Measurements from ENCODE around the gene MOB3C. TPM values are rescaled to one million over a fixed set of nuclear protein-coding genes. Genes with fewer than 3 reads are reported as not detected.

MOB3C gene
- total and polyA plus RNA-seq, 2 of the 4 experiments (the other 2 are of a cell fraction): 7.3 to 9.0 TPM

DNA sequence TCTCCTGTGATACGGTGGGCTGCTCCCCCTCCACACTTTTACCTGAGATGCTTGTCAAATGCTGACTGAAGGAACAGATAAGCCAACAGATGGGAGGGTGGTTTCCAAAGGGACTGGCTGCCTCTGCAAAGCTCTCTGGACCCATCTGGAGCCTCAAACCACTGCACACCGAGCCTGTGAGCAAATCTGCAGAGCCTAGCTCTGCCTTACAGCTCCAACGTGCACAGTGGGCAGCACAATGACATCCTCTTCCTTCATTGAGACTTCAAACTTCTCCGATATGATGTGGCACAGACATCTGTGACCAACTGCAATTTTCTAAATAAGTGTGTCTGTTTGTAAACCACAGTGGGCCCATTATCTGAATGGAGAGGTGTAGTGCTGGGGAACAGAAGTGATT is 38.9 kb downstream of the MOB3C start:
- no peak overlapping the region for H2BK5ac ChIP-seq (ENCODE audit: low read depth, low read length, poor library complexity, severe bottlenecking)
- WGBS, 2 experiments (ENCODE audit: extremely low coverage in 2 of 2, insufficient read length in 1 of 2): 50% methylated on average over 1 of the region's 4 CpGs; no CpG with 5 or more reads in 1 of the 2 experiments
- no peak overlapping the region for H4K8ac ChIP-seq (ENCODE audit: low read depth in 2 of 2, low read length in 2 of 2)
- intact Hi-C loops (cut with micrococcal nuclease) (no loop called here), in situ Hi-C loops (cut with MboI; ENCODE audit: low sequenced_read_pairs) (no loop called here), dilution Hi-C loops (cut with HindIII; ENCODE audit: low sequenced_read_pairs, unreplicated experiment) (no loop called here)
- H4K5ac ChIP-seq (ENCODE audit: low read depth, low read length): no peak overlapping the region
- H3K14ac ChIP-seq (replicated peaks; ENCODE audit: low read depth, low read length): no peak overlapping the region
- ChIA-PET POLR2A (ENCODE audit: unreplicated experiment) (no interaction called here), CTCF (no interaction called here)
- no peak overlapping the region for H3K56ac ChIP-seq (ENCODE audit: extremely low read depth, insufficient read depth, low read length)
- no peak overlapping the region for H2AK5ac ChIP-seq (ENCODE audit: low read depth, low read length)
- peaks cover 11% of the 10 kb centered on the region for H3K9me1 ChIP-seq (ENCODE audit: insufficient read depth, low read length)
- no peaks in the 10 kb centered on the region for H3K9me3 ChIP-seq (ENCODE audit: control insufficient read depth, insufficient read depth, low read length)
- H3K23ac ChIP-seq (ENCODE audit: low read depth, low read length): no peak overlapping the region
- peaks cover 0 to 5% of the 10 kb centered on the region in 2 experiments; a peak in 2 of 4 replicates for H3K79me1 ChIP-seq (ENCODE audit: low read depth in 1 of 2, low read length in 2 of 2)
- no peaks in the 10 kb centered on the region for H3K27me3 ChIP-seq (ENCODE audit: control insufficient read depth, insufficient read depth, low read length)
- H2BK120ac ChIP-seq (ENCODE audit: low read depth, low read length): no peak overlapping the region
- DNase-seq (no peak), ATAC-seq (ENCODE audit: low read depth) (no peak)
- no peak overlapping the region for H2AK9ac ChIP-seq (replicated peaks; ENCODE audit: low read depth, low read length, poor library complexity)
- no peak for TF ChIP-seq MAZ (IDR thresholded peaks at IDR 0.05; ENCODE audit: borderline replicate concordance, low read depth, low read length)
- TF ChIP-seq, protein P1, sequence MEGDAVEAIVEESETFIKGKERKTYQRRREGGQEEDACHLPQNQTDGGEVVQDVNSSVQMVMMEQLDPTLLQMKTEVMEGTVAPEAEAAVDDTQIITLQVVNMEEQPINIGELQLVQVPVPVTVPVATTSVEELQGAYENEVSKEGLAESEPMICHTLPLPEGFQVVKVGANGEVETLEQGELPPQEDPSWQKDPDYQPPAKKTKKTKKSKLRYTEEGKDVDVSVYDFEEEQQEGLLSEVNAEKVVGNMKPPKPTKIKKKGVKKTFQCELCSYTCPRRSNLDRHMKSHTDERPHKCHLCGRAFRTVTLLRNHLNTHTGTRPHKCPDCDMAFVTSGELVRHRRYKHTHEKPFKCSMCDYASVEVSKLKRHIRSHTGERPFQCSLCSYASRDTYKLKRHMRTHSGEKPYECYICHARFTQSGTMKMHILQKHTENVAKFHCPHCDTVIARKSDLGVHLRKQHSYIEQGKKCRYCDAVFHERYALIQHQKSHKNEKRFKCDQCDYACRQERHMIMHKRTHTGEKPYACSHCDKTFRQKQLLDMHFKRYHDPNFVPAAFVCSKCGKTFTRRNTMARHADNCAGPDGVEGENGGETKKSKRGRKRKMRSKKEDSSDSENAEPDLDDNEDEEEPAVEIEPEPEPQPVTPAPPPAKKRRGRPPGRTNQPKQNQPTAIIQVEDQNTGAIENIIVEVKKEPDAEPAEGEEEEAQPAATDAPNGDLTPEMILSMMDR (conservative IDR thresholded peaks at IDR 0.05; ENCODE audit: low read depth, low read length): no peak
- TF ChIP-seq MXI1 (IDR thresholded peaks at IDR 0.05; ENCODE audit: borderline replicate concordance, low read depth, low read length): no peak
- TF ChIP-seq RAD21 (IDR thresholded peaks at IDR 0.05; ENCODE audit: low read length): no peak
- TF ChIP-seq, protein P2, sequence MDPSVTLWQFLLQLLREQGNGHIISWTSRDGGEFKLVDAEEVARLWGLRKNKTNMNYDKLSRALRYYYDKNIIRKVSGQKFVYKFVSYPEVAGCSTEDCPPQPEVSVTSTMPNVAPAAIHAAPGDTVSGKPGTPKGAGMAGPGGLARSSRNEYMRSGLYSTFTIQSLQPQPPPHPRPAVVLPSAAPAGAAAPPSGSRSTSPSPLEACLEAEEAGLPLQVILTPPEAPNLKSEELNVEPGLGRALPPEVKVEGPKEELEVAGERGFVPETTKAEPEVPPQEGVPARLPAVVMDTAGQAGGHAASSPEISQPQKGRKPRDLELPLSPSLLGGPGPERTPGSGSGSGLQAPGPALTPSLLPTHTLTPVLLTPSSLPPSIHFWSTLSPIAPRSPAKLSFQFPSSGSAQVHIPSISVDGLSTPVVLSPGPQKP (IDR thresholded peaks at IDR 0.05; ENCODE audit: borderline replicate concordance, low read depth, low read length): no peak
- TF ChIP-seq POLR2A (IDR thresholded peaks at IDR 0.05; ENCODE audit: low read depth, low read length): no peak
- H2AFZ ChIP-seq (replicated peaks; ENCODE audit: low read length, poor library complexity): no peak overlapping the region
- no peak overlapping the region for H3K9ac ChIP-seq (ENCODE audit: low read depth, low read length)
- no peak overlapping the region for H3K4ac ChIP-seq (ENCODE audit: low read depth, low read length)
- no peak overlapping the region for H4K91ac ChIP-seq (ENCODE audit: insufficient read depth, low read depth, low read length)
- no TSS peak for BruUV-seq (replicated peaks)
- H4K20me1 ChIP-seq (ENCODE audit: insufficient read depth, low read length): no peaks in the 10 kb centered on the region; the same call in 1 of the 2 replicates
- no peak overlapping the region for H3K4me2 ChIP-seq (ENCODE audit: low read depth, low read length)
- H2BK20ac ChIP-seq (ENCODE audit: low read depth, low read length): no peak overlapping the region
- H3K36me3 ChIP-seq (ENCODE audit: control insufficient read depth, insufficient read depth, low read length): peaks cover 48% of the 10 kb centered on the region
- H3K4me3 ChIP-seq (ENCODE audit: insufficient read depth, low read depth, low read length): no peak overlapping the region
- H3K27ac ChIP-seq (ENCODE audit: insufficient read depth, low read length): no peak overlapping the region
- H2BK15ac ChIP-seq (ENCODE audit: low read depth, low read length): no peak overlapping the region
- H3K4me1 ChIP-seq (ENCODE audit: control insufficient read depth, insufficient read depth, low read length): no peaks in the 10 kb centered on the region
- no peak overlapping the region for H3K18ac ChIP-seq (ENCODE audit: low read depth, low read length)

All from IMR-90 (cell line).